K562 (cell line): Measurements from ENCODE around the gene PRKAG2. TPM values are rescaled to one million over a fixed set of nuclear protein-coding genes. Genes with fewer than 3 reads are reported as not detected.

Experiments used
- ATAC-seq: fragments of 200-7000 bp; cut with Tn5 transposase; 3 replicates; pipeline ENCODE4 v1.9.1; 2020; ENCODE audit warnings: moderate library complexity
- BruUV-seq: library from RNA; stranded (reverse); fragments of 400-500 nt; replicated peaks from 2 replicates; lab custom pipeline; 2021; lab: Mats Ljungman, UMichigan
- CTCF ChIA-PET: fragments of 300-600 bp; formaldehyde crosslinking; extraction: SDS; loops from one replicate; lab custom pipeline; 2021; ENCODE audit warnings: low intra/inter-chr PET ratio; lab: Yijun Ruan, JAX
- POLR2A ChIA-PET: fragments of 300-600, 350-650 bp; sonication (Branson Sonifier 250); formaldehyde crosslinking; extraction: SDS; loops from one replicate; lab custom pipeline; 2021; ENCODE audit warnings: antibody characterized with exemption, inconsistent platforms; lab: Yijun Ruan, JAX
- DNase-seq, 4 experiments: peaks; one replicate each; pipeline versions ENCODE4 v3.0.0 to v3.0.0-alpha.2; 2011 to 2018; ENCODE audit warnings: low spot score in 3 of 4, mixed read lengths in 3 of 4; ENCODE audit errors: extremely low read depth in 1 of 4
- FAIRE-seq: peaks from 2 replicates; lab custom pipeline; 2011; peaks lifted over from hg19 to GRCh38; lab: Jason Lieb, UNC
- H2AFZ ChIP-seq: 2 replicates; pipeline ENCODE4 v1.6.0; 2011; ENCODE audit warnings: low read depth, low read length, control low read depth, inconsistent platforms
- H3K27ac ChIP-seq: fragments of 200-600 bp; 3 replicates; pipeline ENCODE4 v1.8.0; 2011; ENCODE audit warnings: low read depth, mild to moderate bottlenecking, control low read depth, inconsistent platforms, low read length, moderate library complexity, mixed read lengths; ENCODE audit errors: extremely low read depth
- H3K27me3 ChIP-seq, 2 experiments: fragments of 300-600 bp in 1 of 2; 2 replicates in 1 of 2; 3 replicates in 1 of 2; pipeline versions ENCODE4 v1.6.0 to v1.8.0; 2011; ENCODE audit warnings: inconsistent platforms in 2 of 2, low read length in 2 of 2, mild to moderate bottlenecking in 1 of 2, mixed read lengths in 1 of 2, moderate library complexity in 1 of 2; ENCODE audit not compliant: control insufficient read depth in 2 of 2, insufficient read depth in 2 of 2
- H3K36me3 ChIP-seq: fragments of 300-600 bp; 3 replicates; pipeline ENCODE4 v1.8.0; 2011; ENCODE audit warnings: mild to moderate bottlenecking, low read length, inconsistent platforms; ENCODE audit not compliant: control insufficient read depth, insufficient read depth
- H3K4me1 ChIP-seq, 2 experiments: fragments of 200-600 bp in 1 of 2; replicated peaks in 1 of 2; 2 replicates in 1 of 2; 3 replicates in 1 of 2; pipeline versions ENCODE4 v1.5.1 to v1.8.0; 2011; ENCODE audit warnings: inconsistent platforms in 2 of 2, low read length in 2 of 2, mild to moderate bottlenecking in 1 of 2, mixed read lengths in 1 of 2, moderate library complexity in 1 of 2; ENCODE audit not compliant: control insufficient read depth in 2 of 2, insufficient read depth in 2 of 2
- H3K4me2 ChIP-seq: 2 replicates; pipeline ENCODE4 v1.6.1; 2011; ENCODE audit warnings: low read length, control low read depth, inconsistent platforms, mixed read lengths; ENCODE audit not compliant: insufficient read depth
- H3K4me3 ChIP-seq: fragments of 200-600 bp; sonication (generic), shearing (Covaris generic); 2 replicates; pipeline ENCODE4 v1.5.1; 2016; ENCODE audit warnings: control low read depth, inconsistent platforms
- H3K79me2 ChIP-seq: fragments of 200-600 bp; 3 replicates; pipeline ENCODE4 v1.8.0; 2011; ENCODE audit warnings: low read length, inconsistent platforms; ENCODE audit not compliant: control insufficient read depth, insufficient read depth
- H3K9ac ChIP-seq, 2 experiments: 2 replicates each; pipeline versions ENCODE4 v1.6.0 to v1.6.1; 2011; ENCODE audit warnings: low read depth in 2 of 2, low read length in 2 of 2, control low read depth in 1 of 2, inconsistent platforms in 1 of 2, mild to moderate bottlenecking in 1 of 2, mixed read lengths in 1 of 2; ENCODE audit not compliant: insufficient read depth in 1 of 2
- H3K9me1 ChIP-seq: one replicate; pipeline ENCODE4 v1.6.0; 2011; ENCODE audit warnings: inconsistent platforms, mild to moderate bottlenecking, low read length, moderate library complexity; ENCODE audit not compliant: control insufficient read depth, insufficient read depth
- H3K9me3 ChIP-seq: replicated peaks from 2 replicates; pipeline ENCODE4 v1.5.1; 2011; ENCODE audit warnings: low read depth, low read length, inconsistent platforms; ENCODE audit not compliant: control insufficient read depth, insufficient read depth
- H4K20me1 ChIP-seq: replicated peaks from 2 replicates; pipeline ENCODE4 v1.6.1; 2011; ENCODE audit warnings: low read length, inconsistent platforms, mixed read lengths; ENCODE audit not compliant: control insufficient read depth, insufficient read depth
- ARID1B ChIP-seq: fragments of 450-650 bp; IDR thresholded peaks from 2 replicates; pipeline ENCODE4 v1.6.1; 2016; ENCODE audit warnings: antibody characterized with exemption, mild to moderate bottlenecking, inconsistent platforms
- DPF2 ChIP-seq: fragments of 450-650 bp; IDR thresholded peaks from 2 replicates; pipeline ENCODE4 v1.6.1; 2016
- EGR1 ChIP-seq: fragments of 450-650 bp; conservative IDR thresholded peaks from 2 replicates; pipeline ENCODE4 v1.6.1; 2017; ENCODE audit warnings: mild to moderate bottlenecking
- EP400 ChIP-seq: fragments of 450-650 bp; IDR thresholded peaks from 2 replicates; pipeline ENCODE4 v1.6.1; 2017; ENCODE audit warnings: antibody characterized with exemption, mild to moderate bottlenecking, moderate library complexity
- ESRRB ChIP-seq: fragments of 250-450 bp; sonication (Bioruptor Pico); IDR thresholded peaks from 2 replicates; pipeline ENCODE4 v1.5.0; 2020; ENCODE audit warnings: mild to moderate bottlenecking, moderate library complexity, borderline replicate concordance
- GABPB1 ChIP-seq: sonication (generic); formaldehyde crosslinking; IDR thresholded peaks from 2 replicates; pipeline ENCODE4 v1.8.0; 2022; ENCODE audit warnings: mild to moderate bottlenecking, missing genetic modification reagents
- GTF2A2 ChIP-seq: IDR thresholded peaks from 2 replicates; pipeline ENCODE4 v1.6.1; 2016; ENCODE audit warnings: mild to moderate bottlenecking, missing genetic modification characterization, missing compliant biosample characterization
- HDAC6 ChIP-seq: IDR thresholded peaks from 2 replicates; pipeline ENCODE4 v1.6.1; 2012; ENCODE audit warnings: low read depth, mild to moderate bottlenecking, control low read depth, inconsistent platforms, low read length, moderate library complexity
- MEF2D ChIP-seq: conservative IDR thresholded peaks from 2 replicates; pipeline ENCODE4 v1.6.1; 2016; ENCODE audit warnings: low read depth, missing genetic modification characterization, missing compliant biosample characterization
- NFIX ChIP-seq: fragments of 250-450 bp; sonication (Bioruptor Pico); IDR thresholded peaks from 2 replicates; pipeline ENCODE4 v1.4.0; 2020; ENCODE audit warnings: low read depth, mild to moderate bottlenecking, moderate library complexity
- POLR2AphosphoS2 ChIP-seq: IDR thresholded peaks from 2 replicates; pipeline ENCODE4 v1.6.1; 2012; ENCODE audit warnings: low read length, improper control_type of control experiment
- RBM22 ChIP-seq: fragments of 200-400 bp; formaldehyde crosslinking; IDR thresholded peaks from 2 replicates; pipeline ENCODE4 v1.6.1; 2018; ENCODE audit warnings: low read length, low read depth; ENCODE audit not compliant: poor library complexity, severe bottlenecking
- TFAM ChIP-seq: fragments of 250-450 bp; sonication (Bioruptor Pico); conservative IDR thresholded peaks from 2 replicates; pipeline ENCODE4 v1.5.0; 2021; ENCODE audit warnings: mild to moderate bottlenecking, moderate library complexity
- TOE1 ChIP-seq, 2 experiments: fragments of 450-650 bp in 1 of 2; sonication (generic) in 1 of 2; formaldehyde crosslinking in 1 of 2; IDR thresholded peaks; 2 replicates each; pipeline versions ENCODE4 v1.7.1 to v1.8.0; 2016 to 2022; ENCODE audit warnings: borderline replicate concordance in 2 of 2, mild to moderate bottlenecking in 2 of 2, antibody characterized with exemption in 1 of 2, inconsistent platforms in 1 of 2, low read depth in 1 of 2, missing genetic modification reagents in 1 of 2, moderate library complexity in 1 of 2
- ZNF12 ChIP-seq: sonication (generic); formaldehyde crosslinking; IDR thresholded peaks from 2 replicates; pipeline ENCODE4 v1.4.0; 2020; ENCODE audit warnings: mild to moderate bottlenecking, missing genetic modification reagents
- ZNF165 ChIP-seq: fragments of 250-450 bp; sonication (Bioruptor Pico); IDR thresholded peaks from 2 replicates; pipeline ENCODE4 v1.4.0; 2020; ENCODE audit warnings: borderline replicate concordance
- ZNF75A ChIP-seq: fragments of 450-650 bp; formaldehyde crosslinking; IDR thresholded peaks from 2 replicates; pipeline ENCODE4 v1.4.0; 2020; ENCODE audit warnings: mild to moderate bottlenecking
- WGBS: fragments of 100-300 bp; shearing (Covaris generic); methylation state at CpG from one replicate; pipeline ENCODE4 v1.1.6; 2016; ENCODE audit warnings: low coverage, mixed read lengths; ENCODE audit not compliant: insufficient coverage; ENCODE audit errors: missing lambda C conversion rate; 5-methylcytosine and 5-hydroxymethylcytosine counted together
- in situ Hi-C: fragments of 300-500 bp; cut with MboI; formaldehyde crosslinking; loops from 4 replicates; pipeline ENCODE4 v1.15.0; 2018; ENCODE audit warnings: inconsistent platforms, mixed read lengths
- intact Hi-C: fragments of 100-400 bp; cut with micrococcal nuclease; formaldehyde crosslinking; loops from 2 replicates; pipeline ENCODE4 v1.14.2; 2022
- polyA plus RNA-seq, 8 experiments: library from polyadenylated mRNA; depleted of rRNA in 4 of 8; stranded (reverse) in 5 of 8; unstranded in 3 of 8; fragments of >200 nt; fragmentation: Nextera tagmentation in 2 of 8; fragmentation: Illumina TruSeq in 1 of 8; extraction: Ambion mirVana in 2 of 8; extraction: Trizol in 1 of 8; gene quantifications; 2 replicates each; pipeline versions ENCODE4 v1.2.1 to v1.2.3, GENCODE V29; 2011 to 2014; ENCODE audit warnings: inconsistent platforms in 1 of 8, missing spikeins in 1 of 8
- total RNA-seq, 7 experiments: library from RNA; depleted of rRNA in 6 of 7; stranded (reverse); fragments of >200 nt in 6 of 7; fragmentation: Illumina TruSeq in 2 of 7; extraction: Trizol in 2 of 7; gene quantifications; 2 replicates each; pipeline versions ENCODE4 v1.2.1 to v1.2.3, GENCODE V29; 2011 to 2021; ENCODE audit warnings: low replicate concordance in 1 of 7
- TF ChIP-seq, protein P1 (sequence below): fragments of 250-450 bp; sonication (Bioruptor Pico); IDR thresholded peaks from 2 replicates; pipeline ENCODE4 v1.4.0; 2020; ENCODE audit warnings: mild to moderate bottlenecking, moderate library complexity

The PRKAG2 gene
- total and polyA plus RNA-seq, 9 of the 15 experiments (the other 6 are each of a cell fraction or from before 2014, with no cell fraction given): 0.99 to 5.6 (median 3.3) TPM

DNA sequence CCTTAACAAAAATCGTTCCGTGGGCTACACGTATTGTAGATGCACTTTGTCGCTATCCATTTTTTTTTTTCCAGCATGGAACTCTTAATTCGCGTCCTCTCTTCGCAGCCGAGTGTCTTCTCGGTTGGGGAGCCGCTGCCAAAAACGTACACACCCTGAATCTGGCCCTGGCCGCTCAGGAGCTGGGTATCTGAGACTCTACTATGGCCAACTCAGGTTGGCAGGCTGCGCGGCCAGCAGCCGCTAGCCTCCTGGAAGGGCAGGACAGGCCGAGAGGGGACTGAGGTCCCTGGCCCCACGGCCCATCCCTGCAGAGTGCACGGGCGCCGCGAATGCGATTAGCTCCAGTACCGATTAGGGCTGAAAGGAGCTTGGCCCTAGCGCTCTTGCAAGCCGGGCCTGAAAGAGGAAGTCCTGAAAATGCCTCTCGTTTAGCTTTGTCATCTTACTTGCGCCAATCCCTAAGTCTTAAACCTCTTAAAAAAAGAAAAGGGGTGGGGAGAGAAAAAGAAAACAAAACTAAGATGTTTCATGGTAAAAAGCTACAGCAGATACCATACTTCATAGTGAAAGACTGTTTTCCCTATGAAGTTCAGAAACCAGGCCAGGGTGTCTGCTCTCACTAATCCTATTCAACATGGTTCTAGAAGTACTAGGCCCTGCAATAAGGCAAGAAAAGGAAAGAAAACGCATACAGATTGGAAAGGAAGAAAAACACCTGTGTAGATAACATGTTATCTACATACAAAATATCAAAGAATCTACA lies 244.0 kb downstream of the PRKAG2 start (continued):
- peak; percentile 45; the same call in 1 of the 2 replicates for TF ChIP-seq MEF2D (tag)
- TF ChIP-seq ARID1B: 0 out of 2 replicates have a peak, but pooled peaks have one; percentile 10
- 0 out of 2 replicates have a peak, but pooled peaks have one; percentile 23 for TF ChIP-seq GABPB1 (CRISPR knock-in tag)
- 0 out of 2 replicates have a peak, but pooled peaks have one; percentile 29 for TF ChIP-seq DPF2
- TF ChIP-seq, all 486 proteins: peak for 44

DNA sequence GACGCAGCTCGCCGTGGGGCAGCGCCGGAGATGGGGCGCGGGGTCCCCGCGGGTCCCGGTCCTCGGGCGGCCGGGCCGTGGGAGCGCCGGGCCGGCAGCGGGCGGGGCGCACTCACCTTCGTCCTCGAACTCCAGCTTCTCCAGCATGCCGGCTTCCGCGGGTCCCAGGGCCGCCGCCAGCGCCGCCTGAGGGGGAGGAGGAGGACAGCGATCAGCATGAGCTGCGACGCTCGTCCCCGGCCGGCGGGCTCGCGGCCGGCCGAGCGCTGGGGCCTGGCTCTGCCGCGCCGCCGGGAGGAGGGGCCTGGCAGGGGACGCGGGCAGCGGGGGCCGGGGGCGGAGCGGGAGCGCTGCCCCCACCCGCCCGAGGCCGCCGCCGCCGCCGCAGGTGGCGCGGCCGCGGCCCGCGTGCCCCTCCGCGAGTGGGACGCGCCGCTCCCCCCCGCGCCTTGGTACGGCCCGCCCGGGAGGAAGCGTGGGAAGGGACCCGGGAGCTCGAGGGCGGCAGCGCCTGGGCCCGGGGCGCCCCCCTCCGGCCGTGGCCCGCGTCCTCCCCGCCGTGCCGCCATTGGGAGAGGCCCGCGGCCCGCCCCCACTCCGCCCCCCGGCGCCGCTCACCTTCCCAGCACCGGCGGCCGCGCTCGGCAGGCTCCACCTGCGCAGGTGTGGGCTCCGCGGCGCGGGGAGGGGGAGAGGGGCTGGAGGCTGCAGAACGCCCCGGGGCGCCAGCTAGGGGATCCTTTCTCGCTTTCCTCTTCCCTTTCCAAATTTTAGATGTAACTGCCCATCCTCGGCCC lies 244.8 kb downstream of the PRKAG2 start:
- H3K9me3 ChIP-seq: no peaks in the 10 kb centered on the region
- H3K4me3 ChIP-seq: peak overlapping the region; percentile 54
- H3K79me2 ChIP-seq: no peaks in the 10 kb centered on the region
- peaks cover 28 to 33% of the 10 kb centered on the region in 2 experiments for H3K27me3 ChIP-seq
- no peaks in the 10 kb centered on the region for H3K36me3 ChIP-seq
- H2AFZ ChIP-seq: peak overlapping the region; percentile 85
- H3K9ac ChIP-seq: peak overlapping the region; percentile 18 to 88; a peak in 3 of 4 replicates
- no peak overlapping the region for H3K27ac ChIP-seq
- DNase-seq (peak; percentile 89 to 99 (median 96)), ATAC-seq (peak; percentile 96), FAIRE-seq (no peak)
- POLR2A ChIA-PET: interaction anchor here (0.5 to 1.1 kb wide), 5 partner anchors 11 to 734 kb away, joined by 3 to 4 read pairs (median 3); no protein-coding TSS in a partner anchor
- H3K9me1 ChIP-seq: no peaks in the 10 kb centered on the region
- CTCF ChIA-PET: interaction anchor here (0.6 to 0.9 kb wide), 4 partner anchors 108 to 316 kb away, joined by 3 to 5 read pairs (median 4); no protein-coding TSS in a partner anchor
- H4K20me1 ChIP-seq: peaks cover 5% of the 10 kb centered on the region
- peaks cover 6 to 15% of the 10 kb centered on the region in 2 experiments; a peak in 3 of 5 replicates for H3K4me1 ChIP-seq
- WGBS: under 1% methylated on average over 33 of the region's 111 CpGs
- intact Hi-C loops: loop anchor here (5.0 to 10.0 kb wide), 3 partner anchors 115 to 267 kb away; partner anchors contain the start of gene RHEB
- H3K4me2 ChIP-seq: peak overlapping the region; percentile 92
- in situ Hi-C loops: no loop called here
- no TSS peak for BruUV-seq
- TF ChIP-seq POLR2AphosphoS2: no peak
- TF ChIP-seq HDAC6: no peak
- no peak for TF ChIP-seq TFAM (CRISPR knock-in tag)
- TF ChIP-seq, protein P1, sequence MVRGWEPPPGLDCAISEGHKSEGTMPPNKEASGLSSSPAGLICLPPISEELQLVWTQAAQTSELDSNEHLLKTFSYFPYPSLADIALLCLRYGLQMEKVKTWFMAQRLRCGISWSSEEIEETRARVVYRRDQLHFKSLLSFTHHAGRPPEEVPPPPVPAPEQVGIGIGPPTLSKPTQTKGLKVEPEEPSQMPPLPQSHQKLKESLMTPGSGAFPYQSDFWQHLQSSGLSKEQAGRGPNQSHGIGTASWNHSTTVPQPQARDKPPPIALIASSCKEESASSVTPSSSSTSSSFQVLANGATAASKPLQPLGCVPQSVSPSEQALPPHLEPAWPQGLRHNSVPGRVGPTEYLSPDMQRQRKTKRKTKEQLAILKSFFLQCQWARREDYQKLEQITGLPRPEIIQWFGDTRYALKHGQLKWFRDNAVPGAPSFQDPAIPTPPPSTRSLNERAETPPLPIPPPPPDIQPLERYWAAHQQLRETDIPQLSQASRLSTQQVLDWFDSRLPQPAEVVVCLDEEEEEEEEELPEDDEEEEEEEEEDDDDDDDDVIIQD (CRISPR knock-in tag): no peak
- no peak for TF ChIP-seq GTF2A2 (tag)
- no peak for TF ChIP-seq TOE1 (IDR thresholded peaks at IDR 0.05; ENCODE audit: borderline replicate concordance)
- no peak for TF ChIP-seq TOE1 (CRISPR knock-in tag; IDR thresholded peaks at IDR 0.05; ENCODE audit: borderline replicate concordance, low read depth)
- no peak for TF ChIP-seq DPF2
- no peak for TF ChIP-seq ZNF75A
- TF ChIP-seq ZNF12 (CRISPR knock-in tag): no peak
- TF ChIP-seq RBM22: no peak
- no peak for TF ChIP-seq NFIX (CRISPR knock-in tag)
- no peak for TF ChIP-seq EP400
- TF ChIP-seq ZNF165 (CRISPR knock-in tag): no peak
- TF ChIP-seq EGR1: no peak
- no peak for TF ChIP-seq ESRRB (CRISPR knock-in tag)
